ENCODE data around the gene PLCB1. TPM values are rescaled to one million over a fixed set of nuclear protein-coding genes. Genes with fewer than 3 reads are reported as not detected.

The PLCB1 gene
- total RNA-seq, 1 experiment from 2014 or later: not detected

DNA sequence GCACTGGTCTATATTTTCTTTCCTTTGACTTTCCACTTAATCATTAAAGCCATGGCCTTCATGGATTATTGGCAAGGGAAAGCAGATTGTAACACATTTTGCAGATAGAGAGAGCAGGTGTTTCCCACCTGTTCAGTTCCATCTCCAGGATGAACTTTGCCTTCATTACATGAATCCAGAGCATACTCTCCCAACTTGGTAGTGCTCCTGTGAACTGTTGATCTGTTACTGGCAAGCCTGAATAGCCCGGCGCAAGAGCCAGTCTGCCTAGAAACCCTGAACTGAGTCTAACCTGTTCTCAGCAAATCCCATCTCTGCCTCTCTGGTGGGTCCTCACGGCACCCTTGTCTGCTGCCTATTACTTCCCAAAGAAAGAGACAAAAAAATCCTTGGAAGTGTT is 210.3 kb downstream of the PLCB1 start:
- DNase-seq: no peak
- intact Hi-C loops (cut with micrococcal nuclease; ENCODE audit: unreplicated experiment): no loop called here
- Histone ChIP-seq H3K4me3 (no peak overlapping the region), H3K9me2 (ENCODE audit: insufficient read depth) (0 out of 2 replicates have a peak, but pooled peaks cover 5% of the 10 kb centered on the region), H3K4me2 (no peak overlapping the region), H3K79me2 (ENCODE audit: low read depth) (no peaks in the 10 kb centered on the region), H3K4me1 (replicated peaks; ENCODE audit: insufficient read depth) (no peaks in the 10 kb centered on the region), H2AFZ (no peak overlapping the region), H3K36me3 (ENCODE audit: low read depth) (no peaks in the 10 kb centered on the region), H3F3A (ENCODE audit: insufficient read depth, low read depth) (no peaks in the 10 kb centered on the region), H3K27me3 (ENCODE audit: insufficient read depth, low read depth) (no peaks in the 10 kb centered on the region), H3K9me3 (ENCODE audit: insufficient read depth, low read depth) (no peaks in the 10 kb centered on the region), H4K20me1 (ENCODE audit: insufficient read depth) (no peaks in the 10 kb centered on the region), H3K27ac (no peak overlapping the region)
- BruUV-seq (replicated peaks): no TSS peak
- TF ChIP-seq EZH2 (IDR thresholded peaks at IDR 0.05; ENCODE audit: low read depth): no peak
- TF ChIP-seq CTCF (conservative IDR thresholded peaks at IDR 0.05): no peak
- ChIA-PET POLR2A (ENCODE audit: unreplicated experiment) (no interaction called here), CTCF (no interaction called here)

DNA sequence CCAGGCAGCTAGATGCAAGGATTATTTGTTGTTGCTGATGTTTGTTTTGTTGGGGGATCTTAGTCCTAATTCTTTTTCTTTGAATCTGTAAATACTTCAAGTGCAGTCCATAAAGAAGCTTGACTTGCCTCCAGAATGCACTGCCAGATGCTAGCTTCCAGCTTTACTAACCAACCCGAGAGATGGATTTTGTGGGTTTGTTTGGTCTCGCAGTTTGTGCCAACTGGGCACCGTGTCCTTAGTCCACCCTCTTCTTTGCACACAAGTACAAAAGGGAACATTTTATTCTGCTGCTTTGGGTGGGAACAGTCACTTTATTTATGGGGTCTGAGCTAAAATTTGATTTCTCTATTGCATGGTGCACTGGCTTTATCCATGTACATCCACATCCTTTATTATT is 212.0 kb downstream of the PLCB1 start:
- TF ChIP-seq EZH2 (IDR thresholded peaks at IDR 0.05; ENCODE audit: low read depth) (no peak), CTCF (conservative IDR thresholded peaks at IDR 0.05) (no peak)
- H3K9me3 ChIP-seq (ENCODE audit: insufficient read depth, low read depth): no peaks in the 10 kb centered on the region
- no peak overlapping the region for H3K27ac ChIP-seq
- 0 out of 2 replicates have a peak, but pooled peaks cover 5% of the 10 kb centered on the region for H3K9me2 ChIP-seq (ENCODE audit: insufficient read depth)
- no peaks in the 10 kb centered on the region for H3K27me3 ChIP-seq (ENCODE audit: insufficient read depth, low read depth)
- no peak overlapping the region for H3K4me3 ChIP-seq
- H2AFZ ChIP-seq: no peak overlapping the region
- H4K20me1 ChIP-seq (ENCODE audit: insufficient read depth): 0 out of 2 replicates have a peak, but pooled peaks cover 3% of the 10 kb centered on the region
- ChIA-PET POLR2A (ENCODE audit: unreplicated experiment) (no interaction called here), CTCF (no interaction called here)
- H3F3A ChIP-seq (ENCODE audit: insufficient read depth, low read depth): no peaks in the 10 kb centered on the region
- DNase-seq: no peak
- no peaks in the 10 kb centered on the region for H3K36me3 ChIP-seq (ENCODE audit: low read depth)
- no TSS peak for BruUV-seq (replicated peaks)
- no peak overlapping the region for H3K4me2 ChIP-seq
- no peaks in the 10 kb centered on the region for H3K79me2 ChIP-seq (ENCODE audit: low read depth)
- H3K4me1 ChIP-seq (replicated peaks; ENCODE audit: insufficient read depth): no peaks in the 10 kb centered on the region
- intact Hi-C loops (cut with micrococcal nuclease; ENCODE audit: unreplicated experiment): no loop called here

DNA sequence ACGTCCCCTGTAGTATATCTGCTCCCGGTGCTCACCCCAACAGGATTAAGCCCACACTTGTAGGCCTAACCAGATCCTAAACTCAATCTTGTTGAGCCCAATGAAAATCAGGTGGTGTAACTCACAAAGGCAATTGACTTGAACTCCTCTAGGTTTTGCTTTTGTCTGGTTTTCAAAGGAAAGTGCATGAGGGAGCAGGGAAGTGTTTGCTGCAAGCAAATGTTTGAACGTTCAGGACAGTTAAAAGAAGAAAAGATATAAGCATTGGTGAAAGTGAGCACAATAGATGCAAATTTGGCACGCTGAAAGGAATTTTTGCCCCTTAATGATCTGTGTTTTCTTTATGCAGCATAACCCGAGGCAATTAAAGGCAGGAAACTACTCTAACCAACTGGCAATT is 212.6 kb downstream of the PLCB1 start:
- no peak for DNase-seq
- Histone ChIP-seq H2AFZ (no peak overlapping the region), H3K79me2 (ENCODE audit: low read depth) (no peaks in the 10 kb centered on the region), H3K36me3 (ENCODE audit: low read depth) (no peaks in the 10 kb centered on the region), H3K27ac (no peak overlapping the region), H3K4me2 (no peak overlapping the region), H4K20me1 (ENCODE audit: insufficient read depth) (0 out of 2 replicates have a peak, but pooled peaks cover 3% of the 10 kb centered on the region), H3K9me3 (ENCODE audit: insufficient read depth, low read depth) (no peaks in the 10 kb centered on the region), H3K27me3 (ENCODE audit: insufficient read depth, low read depth) (no peaks in the 10 kb centered on the region), H3F3A (ENCODE audit: insufficient read depth, low read depth) (no peaks in the 10 kb centered on the region), H3K4me1 (replicated peaks; ENCODE audit: insufficient read depth) (no peaks in the 10 kb centered on the region), H3K9me2 (ENCODE audit: insufficient read depth) (0 out of 2 replicates have a peak, but pooled peaks cover 5% of the 10 kb centered on the region), H3K4me3 (no peak overlapping the region)
- intact Hi-C loops (cut with micrococcal nuclease; ENCODE audit: unreplicated experiment): no loop called here
- ChIA-PET POLR2A (ENCODE audit: unreplicated experiment) (no interaction called here), CTCF (no interaction called here)
- TF ChIP-seq CTCF (conservative IDR thresholded peaks at IDR 0.05) (no peak), EZH2 (IDR thresholded peaks at IDR 0.05; ENCODE audit: low read depth) (no peak)
- no TSS peak for BruUV-seq (replicated peaks)

All from PC-9 (cell line).